ENCODE data around the gene STON2.

Gene STON2

DNA sequence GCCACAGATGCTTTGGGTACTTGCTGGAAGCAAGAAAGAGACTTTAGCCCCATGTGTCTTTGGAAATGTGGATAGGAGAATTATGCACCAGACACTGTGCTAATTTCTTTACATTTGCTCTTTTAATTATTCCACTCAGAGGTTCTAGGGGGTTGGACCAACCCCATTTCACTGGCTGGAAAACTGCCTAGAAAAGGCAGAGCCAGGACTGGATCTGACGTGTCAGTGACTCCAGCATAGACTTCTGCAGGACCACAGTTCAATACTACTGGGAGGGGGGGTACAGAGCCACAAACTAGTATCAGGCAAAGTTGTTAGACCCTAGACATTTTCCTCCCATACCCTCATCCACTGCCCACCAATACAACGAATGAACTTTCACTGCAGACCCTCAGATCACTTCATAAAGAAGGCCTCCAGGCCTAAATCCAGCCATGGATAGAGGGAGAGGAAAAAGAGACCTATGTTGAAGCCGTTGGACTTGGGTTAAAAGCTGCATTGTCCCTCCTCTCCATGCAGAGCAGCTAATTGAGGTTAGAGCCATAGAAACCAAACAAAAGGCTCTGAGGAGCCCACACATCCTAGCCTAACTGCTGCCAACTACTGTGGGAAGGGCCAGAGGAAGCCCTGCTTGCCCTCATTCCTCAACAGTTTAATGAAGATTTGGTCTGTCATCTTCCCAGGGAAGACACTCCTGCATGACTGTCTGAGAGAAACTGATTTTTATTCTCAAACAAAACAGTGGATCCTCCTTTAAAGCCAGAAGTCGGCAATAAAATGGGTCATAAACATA is 68.7 kb downstream of the STON2 start:
- DNase-seq = no peak

DNA sequence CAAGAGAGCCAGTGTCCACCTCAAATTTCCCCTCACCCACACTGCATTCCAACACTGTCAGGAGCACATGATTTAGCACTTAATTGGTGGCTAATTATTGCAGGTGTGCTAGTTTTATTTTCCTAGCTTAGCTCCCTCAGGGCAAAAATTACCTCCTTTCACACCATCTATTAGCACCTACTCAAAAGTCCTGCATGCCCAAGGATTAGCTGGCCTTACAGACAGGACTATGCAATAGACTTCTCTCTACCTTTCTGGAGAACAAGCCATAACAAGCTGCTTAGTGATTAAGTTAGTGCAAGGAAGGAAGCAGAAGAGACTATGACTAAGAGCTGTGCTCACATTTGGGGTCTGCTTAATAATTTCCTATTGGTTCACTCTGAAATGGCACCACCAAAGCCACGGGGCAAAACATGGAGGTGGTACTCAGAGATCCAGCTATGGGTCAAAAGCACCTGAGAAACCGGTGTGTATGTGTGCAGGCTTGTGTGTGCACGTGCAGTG is 69.5 kb downstream of the STON2 start:
- no peak for DNase-seq

DNA sequence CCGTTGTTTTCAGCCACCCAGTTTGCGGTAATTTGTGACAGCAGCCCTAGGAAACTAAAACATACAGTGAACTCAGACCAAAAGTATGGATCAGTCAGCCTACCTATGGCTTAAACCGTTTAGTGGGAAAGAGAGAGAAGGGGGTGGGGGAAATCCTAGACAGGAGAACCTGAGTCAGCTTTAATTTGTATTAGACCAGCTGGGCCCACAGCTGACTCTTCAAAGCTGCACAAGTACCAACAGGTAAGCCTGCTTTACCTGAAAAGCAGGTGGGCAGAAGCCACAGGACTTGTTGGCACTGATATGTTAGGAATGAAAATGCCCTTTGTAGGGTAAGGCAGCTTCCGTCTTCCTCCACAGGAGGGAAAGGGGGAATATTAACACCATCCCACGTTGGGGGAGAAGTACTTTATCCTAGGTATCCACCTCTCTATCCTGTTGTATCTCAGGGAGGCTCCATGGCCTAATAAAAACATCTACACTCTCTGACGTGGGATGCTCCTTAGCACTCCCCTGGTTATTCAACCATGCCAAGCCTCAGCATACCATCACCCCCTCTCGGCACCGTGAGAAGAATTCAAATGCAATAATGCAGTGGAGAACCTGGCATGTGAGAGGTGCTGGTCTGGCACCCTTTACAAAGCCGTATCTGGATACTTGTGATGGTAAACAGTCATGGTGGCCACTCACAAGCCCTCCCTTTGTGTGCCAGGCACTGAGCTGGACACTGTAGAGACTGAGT is 70.3 kb downstream of the STON2 start:
- DNase-seq = no peak

DNA sequence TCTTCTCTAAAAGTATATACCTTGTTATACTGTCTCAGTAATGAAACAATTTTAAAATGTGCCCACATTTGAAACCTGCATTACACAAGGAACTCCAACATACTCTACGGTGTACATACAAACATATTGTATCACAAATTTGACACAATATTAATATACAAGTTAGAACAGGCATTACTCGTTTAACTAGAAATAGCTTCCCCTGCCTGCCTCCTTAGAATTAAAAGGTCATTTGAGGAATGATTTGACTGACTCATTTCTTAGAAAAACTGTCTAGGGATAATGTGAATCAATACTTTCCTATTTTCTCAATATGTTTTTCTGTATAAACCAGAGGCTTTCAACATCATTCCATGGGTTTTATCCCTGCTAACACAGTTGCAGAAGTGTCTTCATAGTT is 73.7 kb downstream of the STON2 start:
- no peak for DNase-seq

DNA sequence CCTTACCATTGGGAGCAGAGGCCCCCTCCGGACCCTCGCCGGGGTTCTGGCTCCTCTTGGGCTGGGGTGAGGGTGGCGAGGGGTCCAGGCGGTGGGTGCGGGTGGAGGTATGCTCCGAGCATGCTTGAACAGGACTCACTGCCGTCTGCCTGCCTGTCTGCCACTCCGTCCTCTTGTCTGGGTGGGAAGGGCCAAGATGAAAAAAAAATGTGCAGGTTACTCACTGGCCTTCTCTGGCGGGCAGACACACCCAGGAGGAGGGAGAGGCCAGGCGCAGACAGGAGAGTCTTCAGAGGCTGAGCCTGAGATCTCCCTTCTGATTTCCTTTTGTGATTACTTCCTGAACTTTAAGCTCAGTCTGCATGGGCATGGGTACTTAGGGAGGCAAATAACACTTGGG is 76.1 kb downstream of the STON2 start:
- DNase-seq = no peak

DNA sequence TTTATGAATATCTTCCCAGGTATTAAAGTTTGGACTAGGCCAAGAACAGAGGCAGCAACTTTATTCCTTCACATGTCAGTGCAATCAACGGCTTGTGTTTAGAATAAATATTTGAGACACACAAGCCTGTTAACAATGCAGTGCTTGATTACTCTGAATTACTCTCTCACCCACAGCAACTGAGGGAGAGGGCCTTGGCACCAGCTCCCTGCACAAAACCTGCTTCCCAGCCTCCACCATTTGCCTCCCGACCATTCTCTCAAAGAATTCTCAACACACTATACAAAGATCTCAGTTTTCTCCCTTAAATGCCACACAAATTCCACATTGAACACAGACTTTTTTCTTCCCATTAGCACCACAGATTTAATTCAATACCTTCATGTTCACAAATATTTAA is 77.0 kb downstream of the STON2 start:
- no peak for DNase-seq

DNA sequence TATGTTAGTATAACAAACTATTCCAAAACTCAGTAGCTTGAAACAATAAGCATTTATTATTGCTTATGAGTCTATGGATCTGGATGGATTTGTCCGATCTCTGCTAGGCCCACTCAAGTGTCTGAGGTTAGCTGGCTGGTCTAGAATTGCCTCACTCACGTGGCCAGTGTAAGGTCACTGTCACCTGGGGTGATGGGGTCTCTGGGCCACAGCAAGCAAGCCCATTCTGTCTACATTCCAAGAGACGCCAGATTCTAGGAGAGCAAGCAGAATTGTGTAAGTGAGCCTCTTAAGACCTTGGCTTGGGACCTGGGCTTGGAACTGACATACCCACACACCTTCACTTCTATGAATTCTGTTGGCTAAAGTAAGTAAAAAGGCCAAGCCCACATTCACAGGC is 80.2 kb downstream of the STON2 start:
- DNase-seq = no peak

DNA sequence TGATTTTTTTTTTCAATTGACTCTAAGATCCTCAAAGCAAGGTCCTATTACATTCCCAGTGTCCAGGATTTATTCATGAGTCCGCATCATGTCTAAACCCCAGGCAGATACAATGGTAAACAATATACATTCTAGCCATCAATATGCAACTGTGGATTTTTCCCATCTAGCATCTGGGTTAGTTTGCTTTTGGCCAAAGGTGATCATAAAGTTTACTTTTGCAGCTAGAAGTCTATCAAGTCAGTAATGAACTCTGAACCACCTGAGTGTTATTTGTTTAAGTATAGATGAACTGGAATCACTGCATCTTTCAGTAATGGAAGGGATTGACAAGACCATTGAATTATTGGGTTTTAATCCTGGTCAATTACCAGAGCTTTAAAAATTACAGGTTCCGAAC is 80.8 kb downstream of the STON2 start:
- no peak for DNase-seq

DNA sequence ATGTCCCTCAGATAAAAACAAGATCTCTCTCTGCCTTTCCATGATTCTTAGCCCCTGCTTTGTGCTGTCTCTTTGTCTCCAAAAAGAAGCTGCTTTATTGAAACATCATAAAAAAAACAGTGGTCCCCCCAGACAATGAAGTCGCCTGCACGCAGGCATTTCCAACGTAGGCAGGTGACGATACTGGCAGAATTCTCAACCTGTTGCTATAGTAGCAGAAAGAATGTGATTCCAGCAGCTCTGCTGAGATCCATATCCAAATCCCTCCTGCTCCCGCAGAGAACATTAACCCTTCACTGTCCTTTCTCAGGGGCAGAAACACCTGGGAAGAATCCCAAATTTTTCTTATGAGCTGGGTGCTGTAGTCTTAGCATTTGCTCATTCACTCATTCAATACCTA is 84.8 kb downstream of the STON2 start:
- DNase-seq = no peak

DNA sequence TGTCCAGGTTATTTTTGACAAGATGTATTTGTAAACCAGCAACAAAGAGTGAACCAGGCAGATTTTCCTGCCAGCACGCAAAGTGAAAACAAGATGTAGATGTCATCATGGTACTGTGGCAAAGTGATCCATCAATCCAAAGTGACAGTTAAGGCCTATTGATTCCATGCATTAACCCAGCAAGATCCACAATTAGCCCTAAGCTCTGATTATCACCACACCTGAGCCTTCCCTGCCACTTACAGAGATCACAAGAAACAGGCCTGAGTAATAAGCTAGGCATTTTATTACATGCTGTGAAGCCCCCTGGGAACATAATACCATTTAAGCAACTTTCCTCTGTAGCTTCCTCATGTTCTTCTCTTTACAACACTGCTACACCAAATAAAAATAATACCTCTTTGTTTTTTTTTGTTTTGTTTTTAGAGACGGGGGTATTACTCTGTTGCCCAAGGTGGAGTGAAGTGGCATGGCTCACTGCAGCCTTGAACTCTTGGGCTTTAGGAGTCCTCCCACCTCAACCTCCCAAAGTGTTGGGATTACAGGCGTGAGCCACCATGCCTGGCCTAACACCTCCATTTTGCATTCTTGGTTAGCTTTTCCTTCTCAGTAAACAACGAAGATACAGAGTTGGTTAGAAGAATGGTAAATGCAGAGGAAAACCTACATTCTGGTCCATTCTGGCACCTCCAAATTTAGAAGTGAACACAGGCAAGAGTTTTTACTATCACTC is 85.5 kb downstream of the STON2 start:
- DNase-seq = no peak

DNA sequence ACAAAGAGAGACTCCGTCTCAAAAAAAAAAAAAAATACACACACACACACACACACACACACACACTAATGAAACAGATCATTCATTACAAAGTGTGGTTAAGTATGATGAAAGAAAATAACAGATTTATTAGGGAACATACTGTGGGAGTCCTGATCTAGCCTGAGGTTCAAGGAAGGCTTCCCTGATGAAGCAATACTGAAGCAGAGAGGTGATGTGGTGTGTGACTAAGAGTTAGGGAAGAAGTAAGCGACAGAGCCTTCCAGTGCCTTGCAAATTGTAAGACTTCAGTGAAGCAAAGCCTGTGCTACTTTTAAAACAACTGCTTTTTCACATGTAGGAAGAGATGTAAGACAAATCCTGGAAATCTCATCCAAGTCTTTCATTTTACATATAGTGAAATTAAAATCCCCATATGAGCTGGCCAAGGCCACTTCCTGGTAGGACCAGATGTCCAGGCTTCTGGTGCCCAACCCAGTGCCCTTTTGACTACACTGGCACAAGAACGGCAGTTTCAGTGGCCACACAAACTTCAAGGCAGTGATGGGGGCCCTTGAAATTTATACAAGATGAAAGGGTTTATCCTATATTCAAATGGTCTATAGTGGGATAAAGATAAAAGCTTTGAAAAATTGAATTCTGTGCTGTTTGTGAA is 86.2 kb downstream of the STON2 start:
- peak; percentile 21 for DNase-seq

DNA sequence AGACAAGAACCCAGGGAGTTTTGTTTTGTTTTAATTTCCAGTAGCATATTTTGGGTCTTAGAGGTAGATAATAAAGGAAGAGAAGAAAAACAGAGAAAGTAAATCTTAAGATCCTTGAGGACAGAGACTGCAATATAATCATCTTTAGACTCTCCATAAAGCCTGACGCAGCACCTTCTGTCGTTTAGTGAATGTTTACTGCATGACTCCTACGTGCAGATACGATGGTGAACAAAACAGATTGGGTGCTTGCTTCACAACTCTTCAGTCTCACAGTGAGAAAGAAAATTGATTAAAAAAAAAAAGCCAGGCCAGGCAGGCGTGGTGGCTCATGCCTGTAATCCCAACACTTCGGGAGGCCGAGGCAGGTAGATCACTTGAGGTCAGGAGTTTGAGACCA is 86.9 kb downstream of the STON2 start:
- DNase-seq = no peak

DNA sequence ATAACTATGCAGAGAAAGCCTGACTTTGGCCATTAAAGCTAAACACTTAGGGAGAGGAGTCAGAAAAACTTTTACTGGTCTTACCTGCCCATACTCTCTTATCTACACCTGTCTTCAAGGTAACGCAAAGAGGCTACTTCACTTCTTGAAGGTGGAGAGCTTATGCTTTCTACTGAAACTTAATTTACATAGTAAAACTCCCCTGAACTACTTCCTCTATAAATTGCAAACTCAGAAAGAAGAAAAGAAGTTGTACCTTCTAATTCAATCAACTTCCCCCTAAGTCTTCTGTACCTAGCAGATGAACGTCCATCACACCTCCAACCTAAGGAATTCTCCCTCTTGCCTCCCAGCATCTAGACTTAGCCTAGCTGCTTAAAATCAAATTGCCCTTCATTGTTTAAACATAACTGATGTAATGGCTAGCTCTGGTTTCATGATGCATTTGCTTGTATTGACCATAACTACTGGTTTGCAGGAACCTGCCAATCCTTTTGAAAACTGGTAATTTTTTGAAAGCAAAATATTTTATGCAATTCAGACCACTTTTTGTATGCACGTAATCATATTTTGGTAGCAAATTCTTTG is 87.7 kb downstream of the STON2 start:
- DNase-seq = no peak

DNA sequence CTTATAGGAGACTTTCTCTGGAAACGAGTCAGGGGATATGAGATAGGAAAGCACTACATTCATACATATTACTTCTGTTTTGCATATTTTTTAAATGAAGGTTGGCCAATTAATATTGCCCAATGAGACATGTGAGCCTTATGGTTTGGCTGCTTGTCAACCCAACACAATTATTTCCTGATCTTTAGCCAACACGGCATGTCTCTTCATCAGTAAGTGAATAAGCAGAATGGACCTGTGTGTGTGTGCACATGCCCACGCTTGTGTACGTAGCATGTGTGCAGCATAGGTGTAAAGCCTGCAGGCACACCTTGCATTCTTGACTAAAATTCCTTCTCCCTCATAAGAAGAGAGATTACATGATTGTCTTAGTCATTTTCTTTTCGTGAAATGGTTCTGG is 88.3 kb downstream of the STON2 start:
- DNase-seq = peak; percentile 12

DNA sequence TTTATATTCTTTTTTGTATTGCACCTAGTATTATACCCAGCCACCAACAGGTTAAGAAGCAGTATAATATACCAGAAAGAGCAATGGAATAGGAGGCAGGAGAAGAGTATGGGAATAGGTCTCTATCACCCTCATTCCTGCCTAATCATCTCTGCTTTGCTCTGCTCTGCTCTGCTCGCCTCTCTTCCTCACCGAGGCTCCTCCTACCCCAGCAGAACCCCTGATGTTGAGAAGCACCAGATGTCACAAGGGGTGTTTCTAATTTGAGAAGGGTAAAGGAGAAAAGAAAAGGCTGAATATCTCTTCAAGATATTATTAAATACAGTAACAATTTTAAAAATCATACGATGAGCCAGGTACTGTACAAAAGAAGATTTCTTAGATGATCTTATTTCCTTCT is 89.0 kb downstream of the STON2 start:
- no peak for DNase-seq

DNA sequence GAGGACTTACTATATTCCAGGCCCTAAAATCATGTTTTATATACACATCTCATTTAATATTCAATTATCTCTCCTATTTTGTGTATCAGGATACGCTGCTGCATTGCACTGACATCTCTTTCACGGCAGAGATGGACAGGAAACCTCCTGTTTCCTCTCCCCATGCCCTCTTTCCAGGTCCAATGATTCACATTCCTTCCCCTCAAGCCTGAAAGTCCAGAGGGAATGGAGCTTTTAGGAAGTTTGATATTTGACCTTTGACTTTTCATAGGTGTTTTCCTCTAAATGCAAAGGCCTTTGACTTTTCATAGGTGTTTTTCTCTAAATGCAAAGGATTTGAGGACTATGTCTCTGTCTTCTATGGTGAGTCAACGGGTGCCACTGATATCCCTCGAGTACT is 89.5 kb downstream of the STON2 start:
- no peak for DNase-seq

DNA sequence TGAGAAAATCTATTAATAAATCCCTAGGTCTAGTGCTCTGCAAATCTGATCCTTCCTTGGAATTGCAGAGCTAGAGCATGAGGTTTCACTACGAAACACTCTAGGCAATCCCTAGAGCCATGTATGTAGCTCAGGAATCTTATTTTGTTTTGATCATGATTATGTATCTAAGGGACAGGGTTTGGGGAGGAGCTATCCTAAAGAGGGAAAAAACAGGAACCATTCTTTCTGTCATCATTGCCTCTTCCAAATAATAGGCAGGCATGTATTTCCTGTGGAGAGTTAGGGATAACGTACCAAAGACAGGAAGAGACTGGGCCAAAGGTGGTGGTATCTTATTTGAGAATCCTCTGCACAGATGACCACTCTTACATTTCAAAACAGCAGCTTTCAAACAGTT is 90.6 kb downstream of the STON2 start:
- no peak for DNase-seq

DNA sequence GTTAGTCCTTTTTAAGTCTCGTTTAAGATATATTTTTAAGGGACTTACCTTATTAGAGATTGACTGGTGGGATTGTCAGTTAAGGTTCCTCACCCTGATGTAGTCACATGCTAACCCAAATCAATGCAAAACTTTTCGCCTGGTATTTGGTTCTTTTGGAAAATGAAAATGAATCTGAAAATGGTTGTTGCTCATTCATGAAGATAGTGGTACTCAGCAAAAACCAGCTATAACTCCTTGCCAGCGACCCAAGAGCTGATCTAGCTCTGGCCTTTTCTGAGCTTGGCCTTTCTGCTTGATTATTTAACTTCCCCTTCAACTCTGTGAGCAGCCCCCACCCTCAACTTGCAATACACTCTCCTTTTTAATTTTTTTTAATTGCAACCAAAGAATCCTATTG is 94.4 kb downstream of the STON2 start:
- no peak for DNase-seq

DNA sequence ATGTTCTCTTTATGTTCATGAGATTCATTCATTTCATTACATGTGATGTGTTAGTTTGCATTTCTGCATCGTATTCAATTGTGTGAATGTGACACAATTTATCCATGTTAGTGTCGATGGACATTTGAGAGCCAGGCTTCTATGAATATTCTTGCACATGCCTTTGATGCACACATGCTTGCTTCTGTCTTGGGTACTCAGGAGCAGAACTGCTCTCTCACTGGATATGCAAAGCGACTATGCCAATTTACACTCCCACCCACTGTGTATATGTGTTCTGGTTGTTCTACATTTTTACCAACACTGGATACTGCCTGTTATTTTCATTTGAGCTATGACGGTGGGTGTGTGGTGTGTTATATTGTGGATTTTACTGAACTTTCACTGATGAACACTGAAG is 95.1 kb downstream of the STON2 start:
- no peak for DNase-seq

DNA sequence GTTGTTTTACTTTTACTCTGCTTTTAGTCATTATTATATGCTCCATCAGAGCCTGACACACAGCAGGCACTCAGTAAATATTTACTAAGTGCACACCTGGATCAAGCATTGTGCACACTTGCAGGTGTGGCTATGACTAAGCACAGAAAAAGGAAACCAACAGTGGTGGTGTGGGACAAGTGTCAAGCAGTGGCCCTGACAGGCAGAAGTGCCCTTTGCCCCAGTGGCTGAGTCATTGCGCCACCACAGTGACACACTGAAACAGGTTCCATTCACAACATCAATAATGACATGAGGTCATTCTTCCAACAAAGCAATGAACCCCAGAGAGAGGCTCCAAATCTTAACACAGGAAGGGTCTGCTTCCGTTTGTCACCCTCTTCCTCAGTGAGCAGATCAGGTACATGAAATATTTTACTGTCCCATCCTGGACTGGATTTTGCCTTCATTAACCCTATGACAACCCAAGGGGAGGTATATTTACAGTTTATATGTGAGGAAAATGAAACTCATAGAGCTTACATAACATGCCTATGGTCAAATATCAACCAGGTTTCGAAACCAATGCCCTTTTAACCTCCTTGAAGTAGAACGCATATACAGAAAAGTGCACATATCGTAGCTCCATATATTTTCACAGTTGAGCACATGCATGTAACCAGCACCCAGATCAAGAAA is 96.7 kb downstream of the STON2 start:
- DNase-seq = no peak

DNA sequence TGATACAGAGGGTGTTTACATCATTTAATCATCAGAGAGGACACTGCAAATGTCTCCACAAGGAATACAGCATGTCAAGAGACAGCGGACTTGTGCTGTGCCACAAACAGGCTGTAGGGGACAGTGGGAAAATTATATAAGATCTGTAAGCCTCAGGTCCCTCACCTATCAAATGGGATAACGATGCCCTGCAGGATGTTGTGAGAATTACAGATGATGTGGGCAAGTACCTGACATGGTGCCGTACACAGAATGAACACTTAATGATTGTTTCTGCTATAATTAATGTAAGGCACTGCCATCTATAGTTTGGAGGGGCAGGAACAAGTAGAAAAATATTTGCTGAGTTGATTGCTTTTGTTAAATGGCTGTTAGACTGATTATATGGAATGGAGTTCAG is 97.5 kb downstream of the STON2 start:
- DNase-seq = no peak

DNA sequence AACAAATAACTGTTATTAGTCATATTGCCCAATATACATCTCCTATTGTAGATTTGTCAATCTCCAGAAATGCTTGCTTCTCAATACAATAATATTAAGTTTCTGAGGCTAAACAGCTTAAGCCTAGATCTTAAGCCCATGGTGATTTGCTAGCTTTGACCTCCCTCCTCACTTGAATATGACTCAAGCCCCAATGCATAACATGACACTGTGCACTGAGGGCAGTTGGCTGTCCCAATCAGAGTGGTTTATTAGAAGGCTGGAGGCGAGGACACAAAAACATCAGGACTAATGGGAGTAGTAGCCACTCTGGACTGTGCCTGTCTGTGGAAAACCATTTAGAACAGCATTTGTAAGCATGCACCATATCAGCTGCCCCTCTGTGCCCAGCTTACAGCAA is 98.3 kb downstream of the STON2 start:
- DNase-seq = no peak

Measured in fibroblast of skin of abdomen (primary cell).